GM12878 (cell line): ENCODE data around the gene MAP3K7CL. TPM values are rescaled to one million over a fixed set of nuclear protein-coding genes. Genes with fewer than 3 reads are reported as not detected.
A peak's percentile ranks its signal among the peaks of the same experiment; 100 is the strongest.

Experiments used
- ATAC-seq: fragments of 200-7000 bp; cut with Tn5 transposase; 3 replicates; pipeline ENCODE4 v1.9.1; 2020; ENCODE audit warnings: mild to moderate bottlenecking, moderate library complexity
- BruUV-seq: library from RNA; stranded (reverse); fragments of 400-500 nt; replicated peaks from 2 replicates; lab custom pipeline; 2021; lab: Mats Ljungman, UMichigan
- CTCF ChIA-PET: fragments of 300-600 bp; sonication (Branson Sonifier 250); formaldehyde crosslinking; extraction: SDS; loops from one replicate; lab custom pipeline; 2021; ENCODE audit warnings: inconsistent platforms; lab: Yijun Ruan, JAX
- POLR2A ChIA-PET: fragments of 350-600 bp; formaldehyde crosslinking; extraction: SDS; loops from one replicate; lab custom pipeline; 2021; ENCODE audit warnings: inconsistent platforms; lab: Charles Lee
- RAD21 ChIA-PET: fragments of 300-600 bp; sonication (Branson Sonifier 250); formaldehyde crosslinking; loops from one replicate; lab custom pipeline; 2023; ENCODE audit warnings: antibody characterized with exemption; ENCODE audit not compliant: unreplicated experiment; lab: Charles Lee
- SMC1A ChIA-PET: fragments of 300-600 bp; sonication (Branson Sonifier 250); formaldehyde crosslinking; loops from one replicate; lab custom pipeline; 2023; ENCODE audit not compliant: unreplicated experiment, uncharacterized antibody; lab: Charles Lee
- DNase-seq: peaks from one replicate; pipeline ENCODE4 v3.0.0-alpha.2; 2011; ENCODE audit warnings: low read depth, low spot score
- FAIRE-seq: peaks from 3 replicates; lab custom pipeline; 2011; peaks lifted over from hg19 to GRCh38; lab: Jason Lieb, UNC
- H2AFZ ChIP-seq: 2 replicates; pipeline ENCODE4 v1.6.0; 2011; ENCODE audit warnings: low read depth, low read length, control low read depth; ENCODE audit not compliant: control insufficient read depth
- H3K27ac ChIP-seq: 2 replicates; pipeline ENCODE4 v1.5.1; 2011; ENCODE audit warnings: control low read depth; ENCODE audit not compliant: control insufficient read depth, insufficient read depth
- H3K27me3 ChIP-seq, 2 experiments: replicated peaks in 1 of 2; 2 replicates each; pipeline versions ENCODE4 v1.6.0 to v1.6.1; 2011; ENCODE audit warnings: low read length in 1 of 2; ENCODE audit not compliant: control insufficient read depth in 2 of 2, insufficient read depth in 2 of 2
- H3K36me3 ChIP-seq, 2 experiments: 2 replicates each; pipeline ENCODE4 v1.5.1; 2011; ENCODE audit warnings: low read length in 1 of 2; ENCODE audit not compliant: control insufficient read depth in 2 of 2, insufficient read depth in 2 of 2
- H3K4me1 ChIP-seq: 2 replicates; pipeline ENCODE4 v1.6.1; 2011; ENCODE audit warnings: mild to moderate bottlenecking, low read length, moderate library complexity, mixed read lengths; ENCODE audit not compliant: control insufficient read depth, insufficient read depth
- H3K4me2 ChIP-seq: 2 replicates; pipeline ENCODE4 v1.6.0; 2011; ENCODE audit warnings: control low read depth; ENCODE audit not compliant: control insufficient read depth, insufficient read depth
- H3K4me3 ChIP-seq: fragments of 200-600 bp; sonication (generic); 2 replicates; pipeline ENCODE4 v1.5.1; 2016
- H3K79me2 ChIP-seq: 2 replicates; pipeline ENCODE4 v1.6.0; 2011; ENCODE audit warnings: low read length; ENCODE audit not compliant: control insufficient read depth, insufficient read depth
- H3K9ac ChIP-seq: 2 replicates; pipeline ENCODE4 v1.8.0; 2011; ENCODE audit warnings: low read length, control low read depth, mixed read lengths; ENCODE audit not compliant: control insufficient read depth, insufficient read depth
- H3K9me3 ChIP-seq: replicated peaks from 3 replicates; pipeline ENCODE4 v1.5.1; 2011; ENCODE audit warnings: mild to moderate bottlenecking, low read length; ENCODE audit not compliant: control insufficient read depth, insufficient read depth
- H4K20me1 ChIP-seq: 2 replicates; pipeline ENCODE4 v1.6.0; 2011; ENCODE audit not compliant: control insufficient read depth, insufficient read depth
- BHLHE40 ChIP-seq, 2 experiments: fragments of 450-650 bp in 1 of 2; IDR thresholded peaks; 2 replicates each; pipeline ENCODE4 v1.6.1; 2011 to 2017; ENCODE audit warnings: low read depth in 2 of 2, borderline replicate concordance in 1 of 2, improper control_type of control experiment in 1 of 2, low read length in 1 of 2, mild to moderate bottlenecking in 1 of 2
- CHD4 ChIP-seq: fragments of 200-600 bp; sonication (generic); IDR thresholded peaks from 2 replicates; pipeline ENCODE4 v1.6.1; 2016; ENCODE audit warnings: mild to moderate bottlenecking
- EED ChIP-seq: sonication (generic); IDR thresholded peaks from 2 replicates; pipeline ENCODE4 v1.6.1; 2016; ENCODE audit warnings: antibody characterized with exemption, low read depth
- EP300 ChIP-seq, 2 experiments: fragments of 150-350 bp in 1 of 2; IDR thresholded peaks; 2 replicates each; pipeline ENCODE4 v1.6.1; 2011 to 2012; ENCODE audit warnings: low read depth in 2 of 2, low read length in 2 of 2, borderline replicate concordance in 1 of 2, improper control_type of control experiment in 1 of 2, inconsistent platforms in 1 of 2; ENCODE audit not compliant: control insufficient read depth in 1 of 2
- FOXK2 ChIP-seq: fragments of 450-650 bp; IDR thresholded peaks from 2 replicates; pipeline ENCODE4 v1.6.1; 2017; ENCODE audit warnings: mild to moderate bottlenecking, moderate library complexity
- FOXM1 ChIP-seq: IDR thresholded peaks from 2 replicates; pipeline ENCODE4 v1.6.1; 2012; ENCODE audit warnings: low read depth, mild to moderate bottlenecking, inconsistent platforms, low read length, moderate library complexity
- IRF5 ChIP-seq: fragments of 450-650 bp; IDR thresholded peaks from 2 replicates; pipeline ENCODE4 v1.6.1; 2017; ENCODE audit warnings: borderline replicate concordance
- NR2C1 ChIP-seq: fragments of 450-650 bp; IDR thresholded peaks from 2 replicates; pipeline ENCODE4 v1.6.1; 2017; ENCODE audit warnings: antibody characterized with exemption, mild to moderate bottlenecking, moderate library complexity
- PML ChIP-seq: IDR thresholded peaks from 2 replicates; pipeline ENCODE4 v1.6.1; 2012; ENCODE audit warnings: low read length, inconsistent platforms
- RELB ChIP-seq: fragments of 450-650 bp; IDR thresholded peaks from 2 replicates; pipeline ENCODE4 v1.6.1; 2017; ENCODE audit warnings: low read depth, mild to moderate bottlenecking, moderate library complexity
- SIN3A ChIP-seq: IDR thresholded peaks from 2 replicates; pipeline ENCODE4 v1.6.1; 2012; ENCODE audit warnings: low read depth, low read length, improper control_type of control experiment
- SIX5 ChIP-seq: IDR thresholded peaks from 2 replicates; pipeline ENCODE4 v1.6.1; 2011; ENCODE audit warnings: mild to moderate bottlenecking, low read depth, low read length, moderate library complexity; ENCODE audit not compliant: severe bottlenecking
- SMAD5 ChIP-seq: IDR thresholded peaks from 2 replicates; pipeline ENCODE4 v1.6.1; 2016; ENCODE audit warnings: antibody characterized with exemption, low read depth
- SMARCA5 ChIP-seq: fragments of 450-650 bp; IDR thresholded peaks from 2 replicates; pipeline ENCODE4 v1.6.1; 2017; ENCODE audit warnings: mild to moderate bottlenecking
- WGBS: methylation state at CpG from one replicate; pipeline ENCODE4 v1.1.6; 2016; ENCODE audit warnings: low lambda C conversion rate; ENCODE audit not compliant: insufficient replicate concordance, insufficient coverage; ENCODE audit errors: missing lambda C conversion rate; 5-methylcytosine and 5-hydroxymethylcytosine counted together
- in situ Hi-C: fragments of 300-500 bp; cut with MboI; formaldehyde crosslinking; loops from 9 replicates; pipeline ENCODE4 v1.14.3; 2018; ENCODE audit warnings: mixed read lengths
- intact Hi-C: fragments of 100-400 bp; cut with micrococcal nuclease; formaldehyde crosslinking; loops from one replicate; pipeline ENCODE4 v1.14.2; 2022; ENCODE audit not compliant: unreplicated experiment
- polyA plus RNA-seq, 11 experiments: library from polyadenylated mRNA; depleted of rRNA in 4 of 11; unstranded in 6 of 11; stranded (reverse) in 5 of 11; fragments of >200 nt; fragmentation: Nextera tagmentation in 4 of 11; fragmentation: Illumina TruSeq in 1 of 11; extraction: Ambion mirVana in 4 of 11; extraction: Trizol in 1 of 11; gene quantifications; 1 replicate in 1 of 11; 2 replicates in 10 of 11; pipeline versions ENCODE4 v1.2.1 to v1.2.3, GENCODE V29; 2011 to 2016; ENCODE audit warnings: inconsistent platforms in 2 of 11, missing spikeins in 2 of 11, low read depth in 1 of 11
- total RNA-seq, 4 experiments: library from RNA; depleted of rRNA in 3 of 4; stranded (reverse); fragments of >200 nt in 3 of 4; fragmentation: Illumina TruSeq in 1 of 4; extraction: Trizol in 1 of 4; gene quantifications; 2 replicates each; pipeline versions ENCODE4 v1.2.1 to v1.2.3, GENCODE V29; 2013 to 2021
- TF ChIP-seq, protein P1 (sequence below): fragments of 450-650 bp; formaldehyde crosslinking; IDR thresholded peaks from 2 replicates; pipeline ENCODE4 v1.4.0; 2020; ENCODE audit warnings: mild to moderate bottlenecking, moderate library complexity
- TF ChIP-seq, protein P2 (sequence below): fragments of 450-650 bp; IDR thresholded peaks from 2 replicates; pipeline ENCODE4 v1.6.1; 2017; ENCODE audit warnings: mild to moderate bottlenecking

The MAP3K7CL gene
- total and polyA plus RNA-seq, 10 of the 15 experiments (the other 5 are each of a cell fraction or from before 2014, with no cell fraction given), result 3.2 to 19.7 (median 6.6) TPM

GRCh38 chr21:29205988-29206387, 75.5 kb downstream of the MAP3K7CL start:
- no peak overlapping the region for H3K4me3 ChIP-seq
- no peak overlapping the region for H2AFZ ChIP-seq
- H3K4me2 ChIP-seq, result no peak overlapping the region
- ChIA-PET SMC1A (interaction anchor here (0.6 to 4.3 kb wide), 12 partner anchors 10 to 118 kb away, joined by 3 to 25 read pairs (median 4); no protein-coding TSS in a partner anchor), RAD21 (interaction anchor here (0.8 to 1.9 kb wide), 5 partner anchors 9 to 85 kb away, joined by 4 to 6 read pairs (median 5); no protein-coding TSS in a partner anchor), CTCF (interaction anchor here (0.9 to 2.2 kb wide), 5 partner anchors 10 to 165 kb away, joined by 3 to 8 read pairs (median 5); no protein-coding TSS in a partner anchor), POLR2A (interaction anchor here (0.7 to 1.8 kb wide), 6 partner anchors 9 to 31 kb away, joined by 3 to 10 read pairs (median 4); no protein-coding TSS in a partner anchor)
- H4K20me1 ChIP-seq, result no peaks in the 10 kb centered on the region
- 95% methylated on average over 3 of the region's 3 CpGs for WGBS
- H3K27me3 ChIP-seq, result no peaks in the 10 kb centered on the region
- intact Hi-C loops, result no loop called here
- no peak for FAIRE-seq
- DNase-seq, result no peak
- H3K9me3 ChIP-seq, result peaks cover 2% of the 10 kb centered on the region; the same call in 1 of the 3 replicates
- in situ Hi-C loops, result no loop called here
- H3K36me3 ChIP-seq, result no peaks in the 10 kb centered on the region
- H3K9ac ChIP-seq, result no peak overlapping the region
- no peaks in the 10 kb centered on the region for H3K79me2 ChIP-seq
- no peak overlapping the region for H3K27ac ChIP-seq
- peaks cover 10% of the 10 kb centered on the region for H3K4me1 ChIP-seq
- peak; percentile 24 for ATAC-seq
- BruUV-seq, result no TSS peak
- TF ChIP-seq BHLHE40 (IDR thresholded peaks at IDR 0.05; ENCODE audit: borderline replicate concordance in 1 of 2, low read depth in 2 of 2, low read length in 1 of 2) (no peak), RELB (no peak), SMARCA5 (no peak), FOXK2 (no peak), EED (no peak), SMAD5 (no peak), SIN3A (no peak), EP300 (IDR thresholded peaks at IDR 0.05; ENCODE audit: borderline replicate concordance in 1 of 2, control insufficient read depth in 1 of 2, low read depth in 2 of 2, low read length in 2 of 2) (no peak), FOXM1 (no peak), NR2C1 (no peak), IRF5 (no peak), SIX5 (no peak), PML (no peak), CHD4 (no peak)
- TF ChIP-seq, protein P1, sequence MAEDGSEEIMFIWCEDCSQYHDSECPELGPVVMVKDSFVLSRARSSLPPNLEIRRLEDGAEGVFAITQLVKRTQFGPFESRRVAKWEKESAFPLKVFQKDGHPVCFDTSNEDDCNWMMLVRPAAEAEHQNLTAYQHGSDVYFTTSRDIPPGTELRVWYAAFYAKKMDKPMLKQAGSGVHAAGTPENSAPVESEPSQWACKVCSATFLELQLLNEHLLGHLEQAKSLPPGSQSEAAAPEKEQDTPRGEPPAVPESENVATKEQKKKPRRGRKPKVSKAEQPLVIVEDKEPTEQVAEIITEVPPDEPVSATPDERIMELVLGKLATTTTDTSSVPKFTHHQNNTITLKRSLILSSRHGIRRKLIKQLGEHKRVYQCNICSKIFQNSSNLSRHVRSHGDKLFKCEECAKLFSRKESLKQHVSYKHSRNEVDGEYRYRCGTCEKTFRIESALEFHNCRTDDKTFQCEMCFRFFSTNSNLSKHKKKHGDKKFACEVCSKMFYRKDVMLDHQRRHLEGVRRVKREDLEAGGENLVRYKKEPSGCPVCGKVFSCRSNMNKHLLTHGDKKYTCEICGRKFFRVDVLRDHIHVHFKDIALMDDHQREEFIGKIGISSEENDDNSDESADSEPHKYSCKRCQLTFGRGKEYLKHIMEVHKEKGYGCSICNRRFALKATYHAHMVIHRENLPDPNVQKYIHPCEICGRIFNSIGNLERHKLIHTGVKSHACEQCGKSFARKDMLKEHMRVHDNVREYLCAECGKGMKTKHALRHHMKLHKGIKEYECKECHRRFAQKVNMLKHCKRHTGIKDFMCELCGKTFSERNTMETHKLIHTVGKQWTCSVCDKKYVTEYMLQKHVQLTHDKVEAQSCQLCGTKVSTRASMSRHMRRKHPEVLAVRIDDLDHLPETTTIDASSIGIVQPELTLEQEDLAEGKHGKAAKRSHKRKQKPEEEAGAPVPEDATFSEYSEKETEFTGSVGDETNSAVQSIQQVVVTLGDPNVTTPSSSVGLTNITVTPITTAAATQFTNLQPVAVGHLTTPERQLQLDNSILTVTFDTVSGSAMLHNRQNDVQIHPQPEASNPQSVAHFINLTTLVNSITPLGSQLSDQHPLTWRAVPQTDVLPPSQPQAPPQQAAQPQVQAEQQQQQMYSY (CRISPR knock-in tag), result no peak
- TF ChIP-seq, protein P2, sequence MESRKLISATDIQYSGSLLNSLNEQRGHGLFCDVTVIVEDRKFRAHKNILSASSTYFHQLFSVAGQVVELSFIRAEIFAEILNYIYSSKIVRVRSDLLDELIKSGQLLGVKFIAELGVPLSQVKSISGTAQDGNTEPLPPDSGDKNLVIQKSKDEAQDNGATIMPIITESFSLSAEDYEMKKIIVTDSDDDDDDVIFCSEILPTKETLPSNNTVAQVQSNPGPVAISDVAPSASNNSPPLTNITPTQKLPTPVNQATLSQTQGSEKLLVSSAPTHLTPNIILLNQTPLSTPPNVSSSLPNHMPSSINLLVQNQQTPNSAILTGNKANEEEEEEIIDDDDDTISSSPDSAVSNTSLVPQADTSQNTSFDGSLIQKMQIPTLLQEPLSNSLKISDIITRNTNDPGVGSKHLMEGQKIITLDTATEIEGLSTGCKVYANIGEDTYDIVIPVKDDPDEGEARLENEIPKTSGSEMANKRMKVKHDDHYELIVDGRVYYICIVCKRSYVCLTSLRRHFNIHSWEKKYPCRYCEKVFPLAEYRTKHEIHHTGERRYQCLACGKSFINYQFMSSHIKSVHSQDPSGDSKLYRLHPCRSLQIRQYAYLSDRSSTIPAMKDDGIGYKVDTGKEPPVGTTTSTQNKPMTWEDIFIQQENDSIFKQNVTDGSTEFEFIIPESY, result no peak
